ENCODE results near the gene IBSP. TPM values are rescaled to one million over a fixed set of nuclear protein-coding genes. Genes with fewer than 3 reads are reported as not detected.

IBSP gene
- total and polyA plus RNA-seq, 9 of the 15 experiments (the other 6 are each of a cell fraction or from before 2014, with no cell fraction given) = not detected

GRCh38 chr4:87804871-87805270 lies 5.5 kb downstream of the IBSP start:
- in situ Hi-C loops (cut with MboI) = no loop called here

GRCh38 chr4:87805971-87806370 lies 6.6 kb downstream of the IBSP start:
- H3K4me2 ChIP-seq (ENCODE audit: insufficient read depth, low read length) = no peak overlapping the region
- H3K9me1 ChIP-seq (ENCODE audit: control insufficient read depth, insufficient read depth, low read length) = no peaks in the 10 kb centered on the region
- intact Hi-C loops (cut with micrococcal nuclease) (no loop called here), in situ Hi-C loops (cut with MboI) (no loop called here)
- H3K9me3 ChIP-seq (replicated peaks; ENCODE audit: control insufficient read depth, insufficient read depth, low read depth, low read length) = no peaks in the 10 kb centered on the region
- no peaks in the 10 kb centered on the region for H3K36me3 ChIP-seq (ENCODE audit: control insufficient read depth, insufficient read depth, low read length)
- DNase-seq (ENCODE audit: extremely low read depth in 1 of 4, low spot score in 3 of 4) = no peak
- BruUV-seq (replicated peaks) = no TSS peak
- H3K27me3 ChIP-seq (ENCODE audit: control insufficient read depth in 2 of 2, insufficient read depth in 2 of 2, low read length in 2 of 2) = no peaks in the 10 kb centered on the region; a peak in 1 of 5 replicates
- 0% methylated on average over 2 of the region's 2 CpGs for WGBS (ENCODE audit: insufficient coverage, low coverage, missing lambda C conversion rate)
- no peak overlapping the region for H3K9ac ChIP-seq (ENCODE audit: insufficient read depth in 1 of 2, low read depth in 2 of 2, low read length in 2 of 2)
- ChIA-PET POLR2A (no interaction called here), CTCF (ENCODE audit: low intra/inter-chr PET ratio) (no interaction called here)
- no peaks in the 10 kb centered on the region for H4K20me1 ChIP-seq (replicated peaks; ENCODE audit: control insufficient read depth, insufficient read depth, low read length)
- H3K4me3 ChIP-seq = no peak overlapping the region
- no peak overlapping the region for H3K27ac ChIP-seq (ENCODE audit: extremely low read depth, low read depth, low read length)
- no peak for ATAC-seq
- TF ChIP-seq CREB5 (CRISPR knock-in tag; IDR thresholded peaks at IDR 0.05) = no peak
- no peak for TF ChIP-seq GATAD2B (IDR thresholded peaks at IDR 0.05; ENCODE audit: borderline replicate concordance)
- no peak for TF ChIP-seq KHSRP (IDR thresholded peaks at IDR 0.05)
- FAIRE-seq = no peak
- H2AFZ ChIP-seq (ENCODE audit: low read depth, low read length) = no peak overlapping the region
- H3K79me2 ChIP-seq (ENCODE audit: control insufficient read depth, insufficient read depth, low read length) = no peaks in the 10 kb centered on the region
- no peaks in the 10 kb centered on the region for H3K4me1 ChIP-seq (replicated peaks in 1 of 2; ENCODE audit: control insufficient read depth in 2 of 2, insufficient read depth in 2 of 2, low read length in 2 of 2)

More at GRCh38 chr4:87804871-87805270, 5.5 kb downstream of the IBSP start:
- no peak overlapping the region for H3K4me2 ChIP-seq (ENCODE audit: insufficient read depth, low read length)
- POLR2A ChIA-PET = no interaction called here
- WGBS (ENCODE audit: insufficient coverage, low coverage, missing lambda C conversion rate) = 0% methylated on average over 2 of the region's 2 CpGs
- DNase-seq (ENCODE audit: extremely low read depth in 1 of 4, low spot score in 3 of 4) (no peak), FAIRE-seq (no peak), ATAC-seq (no peak)
- H4K20me1 ChIP-seq (replicated peaks; ENCODE audit: control insufficient read depth, insufficient read depth, low read length) = no peaks in the 10 kb centered on the region
- intact Hi-C loops (cut with micrococcal nuclease) = no loop called here
- no peaks in the 10 kb centered on the region for H3K4me1 ChIP-seq (replicated peaks in 1 of 2; ENCODE audit: control insufficient read depth in 2 of 2, insufficient read depth in 2 of 2, low read length in 2 of 2)
- H3K36me3 ChIP-seq (ENCODE audit: control insufficient read depth, insufficient read depth, low read length) = no peaks in the 10 kb centered on the region
- H3K9me1 ChIP-seq (ENCODE audit: control insufficient read depth, insufficient read depth, low read length) = no peaks in the 10 kb centered on the region
- no TSS peak for BruUV-seq (replicated peaks)
- H3K4me3 ChIP-seq = no peak overlapping the region
- no peaks in the 10 kb centered on the region for H3K9me3 ChIP-seq (replicated peaks; ENCODE audit: control insufficient read depth, insufficient read depth, low read depth, low read length)
- H3K27ac ChIP-seq (ENCODE audit: extremely low read depth, low read depth, low read length) = no peak overlapping the region
- CTCF ChIA-PET (ENCODE audit: low intra/inter-chr PET ratio) = no interaction called here
- no peak overlapping the region for H3K9ac ChIP-seq (ENCODE audit: insufficient read depth in 1 of 2, low read depth in 2 of 2, low read length in 2 of 2)
- H3K27me3 ChIP-seq (ENCODE audit: control insufficient read depth in 2 of 2, insufficient read depth in 2 of 2, low read length in 2 of 2) = no peaks in the 10 kb centered on the region; a peak in 1 of 5 replicates
- H3K79me2 ChIP-seq (ENCODE audit: control insufficient read depth, insufficient read depth, low read length) = no peaks in the 10 kb centered on the region
- no peak for TF ChIP-seq ELF4 (CRISPR knock-in tag; IDR thresholded peaks at IDR 0.05)
- no peak for TF ChIP-seq ZC3H4 (CRISPR knock-in tag; IDR thresholded peaks at IDR 0.05; ENCODE audit: borderline replicate concordance)
- TF ChIP-seq SMARCA4 (IDR thresholded peaks at IDR 0.05) = no peak
- H2AFZ ChIP-seq (ENCODE audit: low read depth, low read length) = no peak overlapping the region
